H1 (cell line): Measurements from ENCODE around the gene PPFIBP2. TPM values are rescaled to one million over a fixed set of nuclear protein-coding genes. Genes with fewer than 3 reads are reported as not detected.

Source experiments
- CTCF ChIA-PET: fragments of 300-600 bp; sonication (Branson Sonifier 250); formaldehyde crosslinking; loops from one replicate; lab custom pipeline; 2021; ENCODE audit not compliant: partially characterized antibody; lab: Charles Lee
- POLR2A ChIA-PET: fragments of 300-600 bp; sonication (Branson Sonifier 250); formaldehyde crosslinking; loops from one replicate; lab custom pipeline; 2021; ENCODE audit warnings: inconsistent platforms; ENCODE audit not compliant: partially characterized antibody; lab: Charles Lee
- DNase-seq, 2 experiments: peaks; one replicate each; pipeline versions ENCODE4 v3.0.0 to v3.0.0-alpha.2; 2010 to 2022; ENCODE audit warnings: low spot score in 2 of 2, low read depth in 1 of 2, mixed read lengths in 1 of 2
- FAIRE-seq: peaks from 2 replicates; lab custom pipeline; 2011; peaks lifted over from hg19 to GRCh38; lab: Jason Lieb, UNC
- H2AFZ ChIP-seq: 2 replicates; pipeline ENCODE4 v1.8.1; 2012; ENCODE audit warnings: low read length, inconsistent platforms
- H2AK5ac ChIP-seq: 2 replicates; pipeline ENCODE4 v1.6.1; 2013; ENCODE audit warnings: low read depth, low read length
- H2BK120ac ChIP-seq: replicated peaks from 2 replicates; pipeline ENCODE3; 2013; ENCODE audit warnings: low read depth, low read length, inconsistent platforms
- H2BK12ac ChIP-seq: 2 replicates; pipeline ENCODE4 v1.6.1; 2013; ENCODE audit warnings: low read depth, low read length
- H2BK15ac ChIP-seq: 2 replicates; pipeline ENCODE4 v1.6.1; 2013; ENCODE audit warnings: low read length
- H2BK20ac ChIP-seq: 2 replicates; pipeline ENCODE4 v1.6.1; 2013; ENCODE audit warnings: low read length
- H2BK5ac ChIP-seq: 2 replicates; pipeline ENCODE4 v1.6.1; 2013; ENCODE audit warnings: low read depth, low read length
- H3K14ac ChIP-seq: 2 replicates; pipeline ENCODE4 v1.6.1; 2013; ENCODE audit warnings: inconsistent platforms; ENCODE audit not compliant: insufficient read length
- H3K18ac ChIP-seq: 2 replicates; pipeline ENCODE4 v1.6.1; 2013; ENCODE audit warnings: low read length; ENCODE audit errors: extremely low read depth
- H3K23ac ChIP-seq: 2 replicates; pipeline ENCODE4 v1.6.1; 2013; ENCODE audit warnings: inconsistent platforms; ENCODE audit not compliant: insufficient read length
- H3K23me2 ChIP-seq: 2 replicates; pipeline ENCODE4 v1.6.1; 2013; ENCODE audit warnings: low read depth, low read length
- H3K27ac ChIP-seq: 2 replicates; pipeline ENCODE4 v1.6.1; 2011; ENCODE audit warnings: low read depth, low read length, inconsistent platforms
- H3K27me3 ChIP-seq, 4 experiments: replicated peaks in 1 of 4; 1 replicate in 1 of 4; 2 replicates in 3 of 4; pipeline versions ENCODE4 v1.6.1 to v1.8.1; 2011 to 2013; ENCODE audit warnings: low read length in 3 of 4, mild to moderate bottlenecking in 3 of 4, inconsistent platforms in 2 of 4, mixed read lengths in 2 of 4, moderate library complexity in 1 of 4; ENCODE audit not compliant: control insufficient read depth in 3 of 4, insufficient read depth in 3 of 4; ENCODE audit errors: extremely low read depth in 1 of 4
- H3K36me3 ChIP-seq, 4 experiments: 2 replicates each; pipeline versions ENCODE4 v1.6.1 to v1.8.1; 2011 to 2013; ENCODE audit warnings: mild to moderate bottlenecking in 4 of 4, low read length in 3 of 4, moderate library complexity in 2 of 4, control low read depth in 1 of 4, inconsistent platforms in 1 of 4; ENCODE audit not compliant: insufficient read depth in 4 of 4, control insufficient read depth in 2 of 4
- H3K4ac ChIP-seq: replicated peaks from 2 replicates; pipeline ENCODE3; 2013; ENCODE audit warnings: low read length, low read depth, mixed read lengths, inconsistent platforms; ENCODE audit not compliant: insufficient read length
- H3K4me1 ChIP-seq, 4 experiments: replicated peaks in 1 of 4; 1 replicate in 1 of 4; 2 replicates in 3 of 4; pipeline versions ENCODE4 v1.6.1 to v1.8.1; 2011 to 2013; ENCODE audit warnings: low read length in 3 of 4, inconsistent platforms in 2 of 4, mixed read lengths in 1 of 4; ENCODE audit not compliant: insufficient read depth in 4 of 4, control insufficient read depth in 3 of 4
- H3K4me2 ChIP-seq, 2 experiments: 2 replicates each; pipeline versions ENCODE4 v1.6.1 to v1.8.1; 2011 to 2013; ENCODE audit warnings: low read depth in 2 of 2, low read length in 2 of 2, control low read depth in 1 of 2, inconsistent platforms in 1 of 2, mild to moderate bottlenecking in 1 of 2; ENCODE audit not compliant: insufficient read depth in 1 of 2
- H3K4me3 ChIP-seq, 4 experiments: fragments of 200-600, 300-600 bp in 1 of 4; sonication (generic), shearing (Covaris generic), sonication (Bioruptor Twin) in 1 of 4; 2 replicates each; pipeline versions ENCODE4 v1.5.1 to v1.8.1; 2011 to 2016; ENCODE audit warnings: low read length in 4 of 4, low read depth in 3 of 4, control low read depth in 2 of 4, inconsistent platforms in 2 of 4, mild to moderate bottlenecking in 2 of 4, mixed read lengths in 1 of 4, moderate library complexity in 1 of 4; ENCODE audit not compliant: insufficient read depth in 2 of 4; ENCODE audit errors: extremely low read depth in 1 of 4
- H3K56ac ChIP-seq: replicated peaks from 2 replicates; pipeline ENCODE3; 2013; ENCODE audit warnings: low read depth, mild to moderate bottlenecking, mixed read lengths, low read length, inconsistent platforms; ENCODE audit not compliant: insufficient read length
- H3K79me1 ChIP-seq: 2 replicates; pipeline ENCODE4 v1.6.1; 2013; ENCODE audit warnings: low read depth, low read length, control low read depth
- H3K79me2 ChIP-seq, 2 experiments: 2 replicates each; pipeline versions ENCODE4 v1.6.1 to v1.8.1; 2012 to 2013; ENCODE audit warnings: low read length in 2 of 2, mild to moderate bottlenecking in 2 of 2, inconsistent platforms in 1 of 2; ENCODE audit not compliant: insufficient read depth in 2 of 2, control insufficient read depth in 1 of 2
- H3K9ac ChIP-seq, 4 experiments: replicated peaks in 1 of 4; 1 replicate in 1 of 4; 2 replicates in 3 of 4; pipeline versions ENCODE4 v1.6.1 to v1.8.1; 2011 to 2013; ENCODE audit warnings: low read depth in 3 of 4, low read length in 3 of 4, control low read depth in 2 of 4, mild to moderate bottlenecking in 2 of 4, moderate library complexity in 2 of 4, inconsistent platforms in 1 of 4; ENCODE audit errors: extremely low read depth in 1 of 4
- H3K9me3 ChIP-seq, 2 experiments: 2 replicates each; pipeline versions ENCODE4 v1.6.1 to v1.8.1; 2012 to 2013; ENCODE audit warnings: mild to moderate bottlenecking in 2 of 2, moderate library complexity in 2 of 2, control low read depth in 1 of 2, inconsistent platforms in 1 of 2, low read depth in 1 of 2, low read length in 1 of 2, mixed read lengths in 1 of 2; ENCODE audit not compliant: insufficient read depth in 2 of 2
- H4K20me1 ChIP-seq, 2 experiments: replicated peaks in 1 of 2; 2 replicates each; pipeline versions ENCODE3 to v1.8.1; 2011 to 2013; ENCODE audit warnings: inconsistent platforms in 2 of 2, low read length in 2 of 2, mild to moderate bottlenecking in 1 of 2; ENCODE audit not compliant: insufficient read depth in 2 of 2, control insufficient read depth in 1 of 2
- H4K5ac ChIP-seq: 2 replicates; pipeline ENCODE4 v1.6.1; 2013; ENCODE audit warnings: low read length, low read depth, mixed read lengths, inconsistent platforms; ENCODE audit not compliant: insufficient read length
- H4K8ac ChIP-seq: 2 replicates; pipeline ENCODE4 v1.8.0; 2013; ENCODE audit warnings: mild to moderate bottlenecking, moderate library complexity, low read length, inconsistent platforms; ENCODE audit not compliant: insufficient read depth; ENCODE audit errors: extremely low read depth
- H4K91ac ChIP-seq: replicated peaks from 2 replicates; pipeline ENCODE3; 2013; ENCODE audit warnings: low read length, mixed read lengths, inconsistent platforms; ENCODE audit not compliant: insufficient read length
- GTF2F1 ChIP-seq: IDR thresholded peaks from 2 replicates; pipeline ENCODE4 v1.6.1; 2012; ENCODE audit warnings: low read depth, low read length, improper control_type of control experiment, borderline replicate concordance
- KDM4A ChIP-seq: IDR thresholded peaks from one replicate; pipeline ENCODE4 v1.7.1; 2012; ENCODE audit warnings: low read depth, mild to moderate bottlenecking, moderate library complexity, low read length, inconsistent platforms; ENCODE audit not compliant: severe bottlenecking
- SIRT6 ChIP-seq: IDR thresholded peaks from one replicate; pipeline ENCODE4 v1.7.1; 2012; ENCODE audit warnings: low read length, inconsistent platforms
- WGBS, 2 experiments: shearing (Covaris generic) in 1 of 2; methylation state at CpG; one replicate each; pipeline versions ENCODE4 v1.1.6 to v1.1.7; 2013 to 2015; ENCODE audit warnings: low lambda C conversion rate in 2 of 2, mixed read lengths in 2 of 2, inconsistent platforms in 1 of 2, low coverage in 1 of 2, missing lambda C conversion rate in 1 of 2; ENCODE audit not compliant: insufficient replicate concordance in 2 of 2, insufficient coverage in 1 of 2, insufficient read length in 1 of 2; ENCODE audit errors: extremely low coverage in 1 of 2, missing lambda C conversion rate in 1 of 2; 5-methylcytosine and 5-hydroxymethylcytosine counted together
- polyA plus RNA-seq, 7 experiments: library from polyadenylated mRNA; depleted of rRNA in 3 of 7; stranded (reverse) in 5 of 7; unstranded in 2 of 7; fragments of >200 nt in 5 of 7; fragments of 200-250 nt in 2 of 7; gene quantifications; 1 replicate in 5 of 7; 2 replicates in 1 of 7; 4 replicates in 1 of 7; pipeline versions ENCODE4 v1.2.1 to v1.2.3, GENCODE V29; 2011 to 2013; ENCODE audit warnings: missing spikeins in 2 of 7, mixed read lengths in 2 of 7
- total RNA-seq: library from RNA; stranded (reverse); fragmentation: NEBNext Ultra II Directional; extraction: Animal tissue kit (Norgen Biotek cat#: 25700); gene quantifications from 2 replicates; pipeline ENCODE4 v1.2.1, GENCODE V29; 2021

Gene PPFIBP2
- total and polyA plus RNA-seq, 2 of the 8 experiments (the other 6 are each of a cell fraction or from before 2014, with no cell fraction given): 5.5 to 9.8 TPM

DNA sequence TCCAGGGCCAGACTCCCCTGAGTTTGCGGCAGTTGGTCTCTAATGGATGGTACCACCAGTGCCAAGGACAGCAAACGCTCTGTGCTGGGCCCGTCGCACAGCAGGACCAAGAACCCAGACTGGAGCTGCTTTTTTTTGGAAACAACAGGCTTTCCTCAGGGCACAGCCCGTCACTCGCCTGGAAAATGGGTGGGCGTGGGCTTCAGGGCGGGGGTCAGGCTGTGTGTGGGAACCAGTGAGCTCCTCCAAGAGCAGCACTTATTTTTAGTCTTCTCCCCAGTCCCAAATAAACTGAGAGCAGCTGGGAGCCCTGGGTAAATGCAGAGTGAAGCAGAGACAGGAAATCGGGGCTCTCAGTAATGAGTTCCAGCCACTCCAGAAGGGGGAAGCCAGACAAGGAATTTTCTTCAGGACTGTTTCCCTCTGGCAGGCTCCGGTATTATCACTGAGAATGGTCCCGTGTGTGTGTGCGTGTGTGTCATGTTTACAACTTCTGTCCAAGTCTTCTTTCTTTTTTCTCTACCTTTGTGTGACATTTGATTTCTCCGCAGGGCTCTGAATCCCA, 63.0 kb downstream of the PPFIBP2 start:
- Histone ChIP-seq H3K14ac (no peak overlapping the region), H3K27me3 (no peaks in the 10 kb centered on the region), H3K9ac (no peak overlapping the region), H3K79me2 (no peaks in the 10 kb centered on the region), H2BK20ac (peak overlapping the region; percentile 94; the same call in 1 of the 2 replicates), H4K5ac (no peak overlapping the region), H3K23me2 (peaks cover 3% of the 10 kb centered on the region; the same call in 1 of the 2 replicates), H3K27ac (0 out of 2 replicates have a peak overlapping the region, but pooled peaks have one; percentile 26), H3K4ac (peak overlapping the region; percentile 63), H3K9me3 (no peaks in the 10 kb centered on the region), H2AFZ (no peak overlapping the region), H3K4me2 (peak overlapping the region in 1 of 2 experiments; percentile 55; a peak in 2 of 4 replicates), H3K4me1 (peaks cover 30 to 50% (median 38%) of the 10 kb centered on the region in 4 experiments), H4K20me1 (no peaks in the 10 kb centered on the region), H3K4me3 (no peak overlapping the region), H2BK120ac (no peak overlapping the region), H3K18ac (peak overlapping the region; percentile 83), H2AK5ac (peak overlapping the region; percentile 92), H3K79me1 (no peaks in the 10 kb centered on the region; the same call in 1 of the 2 replicates), H2BK15ac (peak overlapping the region; percentile 54), H2BK12ac (peak overlapping the region; percentile 96), H3K56ac (peak overlapping the region; percentile 27), H2BK5ac (peak overlapping the region; percentile 89; the same call in 1 of the 2 replicates), H4K8ac (no peak overlapping the region; the same call in 1 of the 2 replicates), H4K91ac (peak overlapping the region; percentile 92), H3K23ac (no peak overlapping the region), H3K36me3 (no peaks in the 10 kb centered on the region)
- POLR2A ChIA-PET: interaction anchor here (1.0 to 1.6 kb wide), 4 partner anchors 8 to 96 kb away, joined by 3 to 5 read pairs (median 4); no protein-coding TSS in a partner anchor
- FAIRE-seq (no peak), DNase-seq (no peak)
- CTCF ChIA-PET: interaction anchor here (0.6 to 19.5 kb wide), 11 partner anchors 8 to 100 kb away, joined by 3 to 325 read pairs (median 4); no protein-coding TSS in a partner anchor
- WGBS, 2 experiments: 92% methylated on average over 13 of the region's 13 CpGs; no CpG with 5 or more reads in 1 of the 2 experiments
- TF ChIP-seq KDM4A: no peak
- TF ChIP-seq SIRT6: no peak
- no peak for TF ChIP-seq GTF2F1
